H1 (cell line): ENCODE data around the gene WDR89. TPM values are rescaled to one million over a fixed set of nuclear protein-coding genes. Genes with fewer than 3 reads are reported as not detected.

Source experiments
- CTCF ChIA-PET: fragments of 300-600 bp; sonication (Branson Sonifier 250); formaldehyde crosslinking; loops from one replicate; lab custom pipeline; 2021; ENCODE audit not compliant: partially characterized antibody; lab: Charles Lee
- POLR2A ChIA-PET: fragments of 300-600 bp; sonication (Branson Sonifier 250); formaldehyde crosslinking; loops from one replicate; lab custom pipeline; 2021; ENCODE audit warnings: inconsistent platforms; ENCODE audit not compliant: partially characterized antibody; lab: Charles Lee
- DNase-seq, 2 experiments: peaks; one replicate each; pipeline versions ENCODE4 v3.0.0 to v3.0.0-alpha.2; 2010 to 2022; ENCODE audit warnings: low spot score in 2 of 2, low read depth in 1 of 2, mixed read lengths in 1 of 2
- FAIRE-seq: peaks from 2 replicates; lab custom pipeline; 2011; peaks lifted over from hg19 to GRCh38; lab: Jason Lieb, UNC
- H2AFZ ChIP-seq: 2 replicates; pipeline ENCODE4 v1.8.1; 2012; ENCODE audit warnings: low read length, inconsistent platforms
- H2AK5ac ChIP-seq: 2 replicates; pipeline ENCODE4 v1.6.1; 2013; ENCODE audit warnings: low read depth, low read length
- H2BK120ac ChIP-seq: replicated peaks from 2 replicates; pipeline ENCODE3; 2013; ENCODE audit warnings: low read depth, low read length, inconsistent platforms
- H2BK12ac ChIP-seq: 2 replicates; pipeline ENCODE4 v1.6.1; 2013; ENCODE audit warnings: low read depth, low read length
- H2BK15ac ChIP-seq: 2 replicates; pipeline ENCODE4 v1.6.1; 2013; ENCODE audit warnings: low read length
- H2BK20ac ChIP-seq: 2 replicates; pipeline ENCODE4 v1.6.1; 2013; ENCODE audit warnings: low read length
- H2BK5ac ChIP-seq: 2 replicates; pipeline ENCODE4 v1.6.1; 2013; ENCODE audit warnings: low read depth, low read length
- H3K14ac ChIP-seq: 2 replicates; pipeline ENCODE4 v1.6.1; 2013; ENCODE audit warnings: inconsistent platforms; ENCODE audit not compliant: insufficient read length
- H3K18ac ChIP-seq: 2 replicates; pipeline ENCODE4 v1.6.1; 2013; ENCODE audit warnings: low read length; ENCODE audit errors: extremely low read depth
- H3K23ac ChIP-seq: 2 replicates; pipeline ENCODE4 v1.6.1; 2013; ENCODE audit warnings: inconsistent platforms; ENCODE audit not compliant: insufficient read length
- H3K23me2 ChIP-seq: 2 replicates; pipeline ENCODE4 v1.6.1; 2013; ENCODE audit warnings: low read depth, low read length
- H3K27ac ChIP-seq: 2 replicates; pipeline ENCODE4 v1.6.1; 2011; ENCODE audit warnings: low read depth, low read length, inconsistent platforms
- H3K27me3 ChIP-seq, 4 experiments: replicated peaks in 1 of 4; 1 replicate in 1 of 4; 2 replicates in 3 of 4; pipeline versions ENCODE4 v1.6.1 to v1.8.1; 2011 to 2013; ENCODE audit warnings: low read length in 3 of 4, mild to moderate bottlenecking in 3 of 4, inconsistent platforms in 2 of 4, mixed read lengths in 2 of 4, moderate library complexity in 1 of 4; ENCODE audit not compliant: control insufficient read depth in 3 of 4, insufficient read depth in 3 of 4; ENCODE audit errors: extremely low read depth in 1 of 4
- H3K36me3 ChIP-seq, 4 experiments: 2 replicates each; pipeline versions ENCODE4 v1.6.1 to v1.8.1; 2011 to 2013; ENCODE audit warnings: mild to moderate bottlenecking in 4 of 4, low read length in 3 of 4, moderate library complexity in 2 of 4, control low read depth in 1 of 4, inconsistent platforms in 1 of 4; ENCODE audit not compliant: insufficient read depth in 4 of 4, control insufficient read depth in 2 of 4
- H3K4ac ChIP-seq: replicated peaks from 2 replicates; pipeline ENCODE3; 2013; ENCODE audit warnings: low read length, low read depth, mixed read lengths, inconsistent platforms; ENCODE audit not compliant: insufficient read length
- H3K4me1 ChIP-seq, 4 experiments: replicated peaks in 1 of 4; 1 replicate in 1 of 4; 2 replicates in 3 of 4; pipeline versions ENCODE4 v1.6.1 to v1.8.1; 2011 to 2013; ENCODE audit warnings: low read length in 3 of 4, inconsistent platforms in 2 of 4, mixed read lengths in 1 of 4; ENCODE audit not compliant: insufficient read depth in 4 of 4, control insufficient read depth in 3 of 4
- H3K4me2 ChIP-seq, 2 experiments: 2 replicates each; pipeline versions ENCODE4 v1.6.1 to v1.8.1; 2011 to 2013; ENCODE audit warnings: low read depth in 2 of 2, low read length in 2 of 2, control low read depth in 1 of 2, inconsistent platforms in 1 of 2, mild to moderate bottlenecking in 1 of 2; ENCODE audit not compliant: insufficient read depth in 1 of 2
- H3K4me3 ChIP-seq, 4 experiments: fragments of 200-600, 300-600 bp in 1 of 4; sonication (generic), shearing (Covaris generic), sonication (Bioruptor Twin) in 1 of 4; 2 replicates each; pipeline versions ENCODE4 v1.5.1 to v1.8.1; 2011 to 2016; ENCODE audit warnings: low read length in 4 of 4, low read depth in 3 of 4, control low read depth in 2 of 4, inconsistent platforms in 2 of 4, mild to moderate bottlenecking in 2 of 4, mixed read lengths in 1 of 4, moderate library complexity in 1 of 4; ENCODE audit not compliant: insufficient read depth in 2 of 4; ENCODE audit errors: extremely low read depth in 1 of 4
- H3K56ac ChIP-seq: replicated peaks from 2 replicates; pipeline ENCODE3; 2013; ENCODE audit warnings: low read depth, mild to moderate bottlenecking, mixed read lengths, low read length, inconsistent platforms; ENCODE audit not compliant: insufficient read length
- H3K79me1 ChIP-seq: 2 replicates; pipeline ENCODE4 v1.6.1; 2013; ENCODE audit warnings: low read depth, low read length, control low read depth
- H3K79me2 ChIP-seq, 2 experiments: 2 replicates each; pipeline versions ENCODE4 v1.6.1 to v1.8.1; 2012 to 2013; ENCODE audit warnings: low read length in 2 of 2, mild to moderate bottlenecking in 2 of 2, inconsistent platforms in 1 of 2; ENCODE audit not compliant: insufficient read depth in 2 of 2, control insufficient read depth in 1 of 2
- H3K9ac ChIP-seq, 4 experiments: replicated peaks in 1 of 4; 1 replicate in 1 of 4; 2 replicates in 3 of 4; pipeline versions ENCODE4 v1.6.1 to v1.8.1; 2011 to 2013; ENCODE audit warnings: low read depth in 3 of 4, low read length in 3 of 4, control low read depth in 2 of 4, mild to moderate bottlenecking in 2 of 4, moderate library complexity in 2 of 4, inconsistent platforms in 1 of 4; ENCODE audit errors: extremely low read depth in 1 of 4
- H3K9me3 ChIP-seq, 2 experiments: 2 replicates each; pipeline versions ENCODE4 v1.6.1 to v1.8.1; 2012 to 2013; ENCODE audit warnings: mild to moderate bottlenecking in 2 of 2, moderate library complexity in 2 of 2, control low read depth in 1 of 2, inconsistent platforms in 1 of 2, low read depth in 1 of 2, low read length in 1 of 2, mixed read lengths in 1 of 2; ENCODE audit not compliant: insufficient read depth in 2 of 2
- H4K20me1 ChIP-seq, 2 experiments: replicated peaks in 1 of 2; 2 replicates each; pipeline versions ENCODE3 to v1.8.1; 2011 to 2013; ENCODE audit warnings: inconsistent platforms in 2 of 2, low read length in 2 of 2, mild to moderate bottlenecking in 1 of 2; ENCODE audit not compliant: insufficient read depth in 2 of 2, control insufficient read depth in 1 of 2
- H4K5ac ChIP-seq: 2 replicates; pipeline ENCODE4 v1.6.1; 2013; ENCODE audit warnings: low read length, low read depth, mixed read lengths, inconsistent platforms; ENCODE audit not compliant: insufficient read length
- H4K8ac ChIP-seq: 2 replicates; pipeline ENCODE4 v1.8.0; 2013; ENCODE audit warnings: mild to moderate bottlenecking, moderate library complexity, low read length, inconsistent platforms; ENCODE audit not compliant: insufficient read depth; ENCODE audit errors: extremely low read depth
- H4K91ac ChIP-seq: replicated peaks from 2 replicates; pipeline ENCODE3; 2013; ENCODE audit warnings: low read length, mixed read lengths, inconsistent platforms; ENCODE audit not compliant: insufficient read length
- ASH2L ChIP-seq: fragments of 200-600, 300-600 bp; sonication (generic); IDR thresholded peaks from one replicate; pipeline ENCODE4 v1.7.1; 2017; ENCODE audit warnings: low read length
- BACH1 ChIP-seq: IDR thresholded peaks from 2 replicates; pipeline ENCODE4 v1.6.1; 2012; ENCODE audit warnings: low read length, improper control_type of control experiment
- JUN ChIP-seq: IDR thresholded peaks from 2 replicates; pipeline ENCODE4 v1.6.1; 2011; ENCODE audit warnings: low read depth, mild to moderate bottlenecking, improper control_type of control experiment, low read length
- PHF8 ChIP-seq: fragments of 200-600 bp; sonication (generic); conservative IDR thresholded peaks from 2 replicates; pipeline ENCODE4 v1.7.1; 2012; ENCODE audit warnings: low read depth, mild to moderate bottlenecking, inconsistent platforms, low read length, moderate library complexity
- SIN3A ChIP-seq, 2 experiments: IDR thresholded peaks in 1 of 2; conservative IDR thresholded peaks in 1 of 2; 2 replicates each; pipeline ENCODE4 v1.6.1; 2011 to 2012; ENCODE audit warnings: low read length in 2 of 2, improper control_type of control experiment in 1 of 2, low read depth in 1 of 2, mild to moderate bottlenecking in 1 of 2
- WGBS, 2 experiments: shearing (Covaris generic) in 1 of 2; methylation state at CpG; one replicate each; pipeline versions ENCODE4 v1.1.6 to v1.1.7; 2013 to 2015; ENCODE audit warnings: low lambda C conversion rate in 2 of 2, mixed read lengths in 2 of 2, inconsistent platforms in 1 of 2, low coverage in 1 of 2, missing lambda C conversion rate in 1 of 2; ENCODE audit not compliant: insufficient replicate concordance in 2 of 2, insufficient coverage in 1 of 2, insufficient read length in 1 of 2; ENCODE audit errors: extremely low coverage in 1 of 2, missing lambda C conversion rate in 1 of 2; 5-methylcytosine and 5-hydroxymethylcytosine counted together
- polyA plus RNA-seq, 7 experiments: library from polyadenylated mRNA; depleted of rRNA in 3 of 7; stranded (reverse) in 5 of 7; unstranded in 2 of 7; fragments of >200 nt in 5 of 7; fragments of 200-250 nt in 2 of 7; gene quantifications; 1 replicate in 5 of 7; 2 replicates in 1 of 7; 4 replicates in 1 of 7; pipeline versions ENCODE4 v1.2.1 to v1.2.3, GENCODE V29; 2011 to 2013; ENCODE audit warnings: missing spikeins in 2 of 7, mixed read lengths in 2 of 7
- total RNA-seq: library from RNA; stranded (reverse); fragmentation: NEBNext Ultra II Directional; extraction: Animal tissue kit (Norgen Biotek cat#: 25700); gene quantifications from 2 replicates; pipeline ENCODE4 v1.2.1, GENCODE V29; 2021

WDR89 gene
- total and polyA plus RNA-seq, 2 of the 8 experiments (the other 6 are each of a cell fraction or from before 2014, with no cell fraction given) = 8.3 to 32.9 TPM

- Histone ChIP-seq H2BK20ac (no peak overlapping the region), H2BK120ac (no peak overlapping the region), H3K79me2 (no peaks in the 10 kb centered on the region), H3K4ac (no peak overlapping the region), H3K23ac (no peak overlapping the region), H3K36me3 (no peaks in the 10 kb centered on the region), H2BK15ac (no peak overlapping the region), H2BK12ac (no peak overlapping the region), H3K14ac (no peak overlapping the region), H4K20me1 (no peaks in the 10 kb centered on the region), H3K18ac (no peak overlapping the region), H2BK5ac (no peak overlapping the region), H4K8ac (no peak overlapping the region), H2AFZ (no peak overlapping the region), H3K23me2 (no peaks in the 10 kb centered on the region), H3K4me1 (no peaks in the 10 kb centered on the region), H3K27ac (no peak overlapping the region), H3K56ac (no peak overlapping the region), H3K9ac (no peak overlapping the region), H3K4me3 (no peak overlapping the region), H3K79me1 (no peaks in the 10 kb centered on the region), H3K9me3 (no peaks in the 10 kb centered on the region), H3K4me2 (no peak overlapping the region), H4K5ac (no peak overlapping the region), H2AK5ac (no peak overlapping the region), H3K27me3 (no peaks in the 10 kb centered on the region), H4K91ac (no peak overlapping the region)
- 92% methylated on average over 9 of the region's 9 CpGs; no CpG with 5 or more reads in 1 of the 2 experiments for WGBS, 2 experiments
- CTCF ChIA-PET = interaction anchor here (0.7 to 1.3 kb wide), 3 partner anchors 12 to 294 kb away, joined by 3 to 4 read pairs (median 3); no protein-coding TSS in a partner anchor
- no peak for FAIRE-seq
- TF ChIP-seq BACH1 = no peak
- TF ChIP-seq PHF8 = no peak
- TF ChIP-seq ASH2L = no peak
- no peak for TF ChIP-seq JUN
- no peak for TF ChIP-seq SIN3A (conservative IDR thresholded peaks at IDR 0.05 in 1 of 2, IDR thresholded peaks at IDR 0.05 in 1 of 2; ENCODE audit: low read depth in 1 of 2, low read length in 2 of 2)
- POLR2A ChIA-PET = no interaction called here
- DNase-seq = no peak
Measured at GRCh38 chr14:63682727-63683593, 41.3 kb upstream of the WDR89 start.
